Omental fat pad (tissue), 4 donors: ENCODE measurements around the gene RAP2A. TPM values are rescaled to one million over a fixed set of nuclear protein-coding genes. Genes with fewer than 3 reads are reported as not detected.

Source experiments
- ATAC-seq: fragments of 150-250 bp; one replicate; pipeline ENCODE4 v1.9.1; 2016; ENCODE audit warnings: mild to moderate bottlenecking, moderate library complexity; ENCODE audit not compliant: low FRiP score
- DNase-seq: peaks from one replicate; pipeline ENCODE4 v3.0.0-alpha.2; 2019; ENCODE audit warnings: low spot score
- total RNA-seq, 4 donors: library from RNA; depleted of rRNA; stranded (reverse); fragments of >200 nt; gene quantifications; one replicate each; pipeline ENCODE4 v1.1.0, GENCODE V29; 2016
- TF ChIP-seq, protein P1 (sequence below), 3 donors: fragments of 450-650 bp; IDR thresholded peaks; one replicate each; pipeline ENCODE4 v1.5.1; 2016 to 2017; ENCODE audit warnings: antibody characterized with exemption in 3 of 3, mild to moderate bottlenecking in 3 of 3, moderate library complexity in 2 of 3

RAP2A gene
- 10 to 100 TPM; 18.2 to 42.9 (median 29.6) TPM for total RNA-seq

- TF ChIP-seq, protein P1, sequence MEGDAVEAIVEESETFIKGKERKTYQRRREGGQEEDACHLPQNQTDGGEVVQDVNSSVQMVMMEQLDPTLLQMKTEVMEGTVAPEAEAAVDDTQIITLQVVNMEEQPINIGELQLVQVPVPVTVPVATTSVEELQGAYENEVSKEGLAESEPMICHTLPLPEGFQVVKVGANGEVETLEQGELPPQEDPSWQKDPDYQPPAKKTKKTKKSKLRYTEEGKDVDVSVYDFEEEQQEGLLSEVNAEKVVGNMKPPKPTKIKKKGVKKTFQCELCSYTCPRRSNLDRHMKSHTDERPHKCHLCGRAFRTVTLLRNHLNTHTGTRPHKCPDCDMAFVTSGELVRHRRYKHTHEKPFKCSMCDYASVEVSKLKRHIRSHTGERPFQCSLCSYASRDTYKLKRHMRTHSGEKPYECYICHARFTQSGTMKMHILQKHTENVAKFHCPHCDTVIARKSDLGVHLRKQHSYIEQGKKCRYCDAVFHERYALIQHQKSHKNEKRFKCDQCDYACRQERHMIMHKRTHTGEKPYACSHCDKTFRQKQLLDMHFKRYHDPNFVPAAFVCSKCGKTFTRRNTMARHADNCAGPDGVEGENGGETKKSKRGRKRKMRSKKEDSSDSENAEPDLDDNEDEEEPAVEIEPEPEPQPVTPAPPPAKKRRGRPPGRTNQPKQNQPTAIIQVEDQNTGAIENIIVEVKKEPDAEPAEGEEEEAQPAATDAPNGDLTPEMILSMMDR (IDR thresholded peaks at IDR 0.05), result no peak
- DNase-seq, result peak; percentile 44
- peak; percentile 76 for ATAC-seq
These were observed at the start of gene RAP2A for GRCh38 chr13:97433727-97434396. Gene RAP2A (plus strand): TSS chr13:97434169. CDS start chr13:97434471, 302 bp downstream.

DNA sequence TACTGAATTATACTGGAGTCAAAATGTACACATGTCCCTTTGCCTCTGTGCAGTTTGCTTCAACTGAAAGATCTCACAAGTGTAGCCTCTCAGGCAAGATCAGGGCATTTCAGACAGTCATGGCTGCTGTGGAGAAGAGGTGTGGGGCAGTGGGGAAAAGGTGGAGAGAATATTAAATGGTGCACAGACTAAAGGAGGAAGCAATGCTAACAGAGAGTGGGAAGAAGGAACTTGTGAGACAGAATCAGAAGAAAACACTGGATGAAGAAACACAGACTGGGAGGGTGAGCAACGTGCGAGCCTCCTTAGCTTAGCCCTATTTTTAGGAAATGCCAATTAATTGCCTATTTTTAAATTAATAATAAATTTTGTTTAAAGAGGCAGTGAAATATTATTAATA lies 49.6 kb upstream of the RAP2A start:
- TF ChIP-seq, protein P1 (IDR thresholded peaks at IDR 0.05), result no peak
- no peak for ATAC-seq

DNA sequence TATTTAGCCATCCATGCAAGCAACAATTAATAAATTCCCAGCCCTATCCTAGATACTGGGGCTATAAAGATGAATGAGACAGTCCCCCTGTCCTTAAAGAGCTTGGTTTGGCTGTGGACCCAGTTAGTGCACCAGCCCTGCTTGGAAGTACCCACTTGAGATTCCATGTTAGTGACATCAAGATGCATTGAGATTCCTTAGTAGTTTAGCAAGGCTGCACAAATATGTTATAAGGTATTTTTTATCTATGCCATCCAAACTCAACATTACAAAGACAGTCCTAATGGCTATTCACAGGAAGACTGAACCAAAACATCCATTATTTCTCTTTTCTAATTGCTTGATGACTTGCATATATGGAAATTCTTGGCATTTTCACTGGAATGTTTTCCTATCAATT lies 48.8 kb upstream of the RAP2A start:
- DNase-seq (no peak), ATAC-seq (no peak)
- TF ChIP-seq, protein P1 (IDR thresholded peaks at IDR 0.05), result no peak

More for the DNA sequence above, 49.6 kb upstream of the RAP2A start:
- no peak for DNase-seq

- ATAC-seq, result peak; percentile 36
- TF ChIP-seq, protein P1 (IDR thresholded peaks at IDR 0.05), result no peak
- no peak for DNase-seq
These were observed 48.1 kb upstream of the RAP2A start for GRCh38 chr13:97385854-97386253.

DNA sequence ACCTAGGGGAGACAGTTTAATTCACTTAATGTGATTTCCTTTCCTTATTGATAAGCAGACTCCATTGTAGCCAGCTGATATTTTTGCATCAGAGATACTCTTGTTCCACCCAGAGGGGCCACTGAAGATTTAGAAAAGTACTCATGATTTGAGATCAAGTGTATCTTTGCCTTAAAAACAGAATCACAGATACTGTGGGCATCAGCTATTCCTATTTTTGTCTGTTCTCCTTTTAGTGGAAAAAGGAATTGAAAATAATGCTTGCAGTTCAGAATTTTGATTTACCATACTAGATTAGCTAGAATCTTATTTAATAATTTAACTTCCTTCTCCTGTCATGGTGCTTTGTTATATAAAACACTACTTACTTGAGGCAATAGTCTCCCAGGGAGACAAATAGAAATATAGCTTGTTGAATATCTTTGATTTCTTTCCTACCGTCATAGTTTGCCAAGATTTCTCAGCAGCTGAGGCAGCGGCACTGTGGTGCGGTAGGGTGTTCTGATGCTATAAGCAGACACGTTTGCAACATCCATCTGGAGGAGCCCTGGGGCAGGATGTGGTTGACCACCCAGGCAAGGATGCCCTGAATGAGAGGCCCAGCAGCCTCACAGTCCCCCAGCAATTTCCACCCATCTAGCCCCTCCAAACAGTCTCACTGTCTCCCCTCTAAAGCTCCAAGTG lies 47.0 kb upstream of the RAP2A start:
- TF ChIP-seq, protein P1 (IDR thresholded peaks at IDR 0.05), result no peak
- ATAC-seq (no peak), DNase-seq (no peak)

- ATAC-seq (no peak), DNase-seq (no peak)
- TF ChIP-seq, protein P1 (IDR thresholded peaks at IDR 0.05), result no peak
These were observed 46.5 kb upstream of the RAP2A start for GRCh38 chr13:97387485-97387839.

DNA sequence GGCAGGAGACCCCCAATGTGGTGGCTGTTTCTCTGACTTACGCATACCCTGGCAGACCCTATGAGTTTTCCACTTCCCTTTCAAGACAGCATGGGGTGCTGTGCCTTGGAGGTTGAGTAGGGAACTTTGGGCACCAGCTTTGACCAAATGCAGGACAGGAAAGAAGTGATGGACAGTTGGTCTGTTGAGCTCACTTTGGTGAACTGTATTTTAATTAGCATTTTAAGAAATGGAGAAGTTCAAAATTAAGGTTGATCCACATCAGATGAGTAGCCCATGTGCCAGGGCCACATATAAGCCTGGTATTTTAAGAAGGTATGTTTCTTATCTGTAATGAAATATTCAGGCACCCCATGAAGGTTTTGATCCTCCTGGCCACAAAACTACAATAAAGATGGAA lies 46.1 kb upstream of the RAP2A start:
- DNase-seq, result no peak
- TF ChIP-seq, protein P1 (IDR thresholded peaks at IDR 0.05), result no peak
- ATAC-seq, result no peak
